ENCODE data around the gene MCUR1.
"Not testable (repeated sequence)": the region's sequence is repeated elsewhere in the genome, so short reads cannot be mapped to it uniquely, and the experiment has no call there.

The MCUR1 gene, protein sequence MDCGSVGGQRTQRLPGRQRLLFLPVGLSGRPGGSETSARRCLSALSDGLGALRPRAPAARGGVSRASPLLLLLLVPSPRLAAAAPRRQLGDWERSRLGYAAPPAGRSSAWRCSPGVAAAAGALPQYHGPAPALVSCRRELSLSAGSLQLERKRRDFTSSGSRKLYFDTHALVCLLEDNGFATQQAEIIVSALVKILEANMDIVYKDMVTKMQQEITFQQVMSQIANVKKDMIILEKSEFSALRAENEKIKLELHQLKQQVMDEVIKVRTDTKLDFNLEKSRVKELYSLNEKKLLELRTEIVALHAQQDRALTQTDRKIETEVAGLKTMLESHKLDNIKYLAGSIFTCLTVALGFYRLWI

DNA sequence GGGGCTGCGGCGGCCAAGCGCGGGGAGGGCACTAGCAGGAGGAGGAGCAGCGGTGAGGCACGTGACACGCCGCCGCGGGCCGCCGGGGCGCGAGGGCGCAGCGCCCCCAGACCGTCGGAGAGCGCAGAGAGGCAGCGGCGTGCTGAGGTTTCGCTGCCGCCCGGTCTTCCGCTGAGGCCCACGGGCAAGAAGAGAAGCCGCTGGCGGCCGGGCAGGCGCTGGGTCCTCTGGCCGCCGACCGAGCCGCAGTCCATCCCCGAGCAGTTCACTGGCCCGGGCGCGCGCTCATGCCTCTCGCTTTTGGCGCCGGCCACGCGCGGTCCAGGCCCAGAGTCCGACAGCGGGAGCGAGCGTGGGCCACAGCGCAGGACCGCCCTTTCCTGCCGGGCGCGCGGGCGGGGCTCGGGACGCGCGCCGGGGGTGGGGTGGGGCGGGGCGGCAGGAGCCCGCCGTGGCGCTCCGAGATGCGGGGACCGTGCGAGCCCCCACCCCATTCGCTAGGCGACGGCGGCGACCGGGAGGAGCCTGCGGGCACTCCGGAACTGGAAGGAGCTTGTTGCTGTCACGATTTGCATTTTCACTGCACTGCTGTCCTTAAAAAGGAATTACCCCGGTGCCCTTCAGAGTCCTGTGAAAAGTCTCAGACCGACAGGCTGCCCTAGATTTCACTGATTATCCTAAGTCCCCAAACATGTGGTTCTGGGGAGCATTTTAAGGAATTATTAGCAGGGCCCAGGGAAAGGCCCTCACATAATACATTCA lies at the start of gene MCUR1:
Gene MCUR1, minus strand, starts transcription at position 382 of the 762 bp plus-strand sequence. Its CDS starts 128 bp downstream, at position 254.
- in situ Hi-C loops (cut with MboI; ENCODE audit: low sequenced_read_pairs), result no loop called here

DNA sequence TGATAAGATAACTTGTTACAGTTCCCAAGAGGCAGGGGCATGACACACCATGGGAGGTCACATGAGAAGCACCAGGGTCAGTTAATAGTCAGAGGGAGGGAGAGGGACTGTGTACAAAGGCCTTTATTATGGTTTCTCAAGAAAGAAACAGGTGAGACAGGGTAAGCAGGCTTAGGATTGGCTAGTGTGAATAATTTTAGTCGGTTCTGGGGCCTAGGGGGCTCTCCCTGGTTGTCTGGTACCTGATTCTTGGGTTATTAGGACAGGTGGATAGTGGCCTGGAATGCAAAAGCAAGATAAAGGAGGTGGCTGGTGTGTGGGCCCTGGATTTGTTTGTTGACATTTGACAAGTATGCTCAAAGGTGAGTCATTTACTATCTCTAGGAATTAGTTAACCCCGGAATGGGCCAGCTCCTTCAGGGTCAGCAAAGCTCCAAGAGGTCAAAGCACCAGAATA lies 49.4 kb upstream of the MCUR1 start:
- in situ Hi-C loops (cut with MboI; ENCODE audit: low sequenced_read_pairs), result no loop called here

DNA sequence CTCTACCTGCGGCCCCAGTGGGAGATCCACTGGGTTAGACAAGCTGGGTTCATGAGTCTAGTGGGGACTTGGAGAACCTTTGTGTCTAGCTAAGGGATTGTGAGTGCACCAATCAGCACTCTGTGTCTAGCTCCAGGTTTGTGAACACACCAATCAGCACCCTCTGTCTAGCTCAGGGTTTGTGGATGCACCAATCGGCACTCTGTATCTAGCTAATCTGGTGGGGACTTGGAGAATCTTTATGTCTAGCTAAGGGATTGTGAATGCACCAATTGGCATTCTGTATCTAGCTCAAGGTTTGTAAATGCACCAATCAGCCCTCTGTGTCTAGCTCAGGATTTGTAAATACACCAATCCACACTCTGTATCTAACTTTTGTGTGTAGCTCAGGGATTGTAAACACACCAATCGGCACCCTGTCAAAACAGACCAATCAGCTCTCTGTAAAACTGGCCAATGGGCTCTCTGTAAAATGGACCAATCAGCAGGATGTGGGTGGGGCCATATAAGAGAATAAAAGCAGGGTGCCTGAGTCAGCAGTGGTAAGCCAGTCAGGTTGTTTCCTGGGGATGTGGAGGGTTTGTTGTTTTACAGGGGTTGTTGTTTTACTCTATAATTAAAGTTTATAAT lies 46.3 kb upstream of the MCUR1 start:
- in situ Hi-C loops (cut with MboI; ENCODE audit: low sequenced_read_pairs), result not testable (repeated sequence)

DNA sequence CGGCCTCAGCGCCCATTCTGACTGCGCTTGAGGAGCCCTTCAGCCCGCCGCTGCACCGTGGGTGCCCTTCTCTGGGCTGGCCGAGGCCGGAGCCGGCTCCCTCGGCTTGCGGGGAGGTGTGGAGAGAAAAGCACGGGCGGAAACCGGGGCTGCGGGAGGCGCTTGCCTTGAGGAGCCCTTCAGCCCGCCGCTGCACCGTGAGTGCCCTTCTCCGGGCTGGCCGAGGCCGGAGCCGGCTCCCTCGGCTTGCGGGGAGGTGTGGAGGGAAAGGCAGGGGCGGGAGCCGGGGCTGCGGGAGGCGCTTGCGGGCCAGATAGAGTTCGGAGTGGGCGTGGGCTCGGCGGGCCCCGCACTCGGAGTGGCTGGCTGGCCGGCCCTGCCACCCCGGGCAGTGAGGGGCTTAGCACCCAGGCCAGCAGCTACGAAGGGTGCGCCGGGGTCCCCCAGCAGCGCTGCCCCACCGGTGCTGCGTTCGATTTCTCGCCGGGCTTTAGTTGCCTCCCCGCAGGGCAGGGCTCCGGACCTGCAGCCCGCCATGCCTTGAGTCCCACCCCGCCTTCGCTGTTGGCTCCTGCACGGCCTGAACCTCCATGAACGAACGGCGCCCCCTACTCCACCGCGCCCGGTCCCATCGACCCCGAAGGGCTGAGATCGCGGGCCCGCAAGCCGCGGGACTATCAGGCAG lies 45.7 kb upstream of the MCUR1 start:
- in situ Hi-C loops (cut with MboI; ENCODE audit: low sequenced_read_pairs), result no loop called here

DNA sequence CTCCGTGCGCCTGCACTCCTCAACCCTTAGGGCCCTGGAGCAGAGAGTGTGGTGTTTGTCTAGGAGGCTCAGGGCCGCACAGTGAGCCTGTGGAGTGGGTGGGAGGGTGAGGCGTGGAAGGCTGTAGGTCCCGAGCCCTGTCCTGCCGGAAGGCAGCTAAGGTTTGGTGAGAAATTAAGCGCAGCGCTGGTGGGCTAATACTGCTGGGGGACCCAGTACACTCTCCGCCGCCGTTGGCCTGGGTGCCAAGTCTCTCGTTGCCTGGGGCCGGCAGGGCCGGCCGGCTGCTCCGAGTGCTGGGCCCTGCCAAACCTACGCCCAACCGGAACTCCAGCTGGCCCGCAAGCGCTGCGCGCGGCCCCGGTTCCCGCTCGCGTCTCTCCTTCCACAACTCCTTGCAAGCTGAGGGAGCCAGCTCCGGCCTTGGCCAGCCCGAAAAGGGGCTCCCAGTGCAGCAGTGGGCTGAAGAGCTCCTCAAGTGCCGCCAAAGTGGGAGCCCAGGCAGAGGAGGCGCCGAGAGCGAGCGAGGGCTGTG lies 40.4 kb upstream of the MCUR1 start:
- in situ Hi-C loops (cut with MboI; ENCODE audit: low sequenced_read_pairs), result no loop called here

DNA sequence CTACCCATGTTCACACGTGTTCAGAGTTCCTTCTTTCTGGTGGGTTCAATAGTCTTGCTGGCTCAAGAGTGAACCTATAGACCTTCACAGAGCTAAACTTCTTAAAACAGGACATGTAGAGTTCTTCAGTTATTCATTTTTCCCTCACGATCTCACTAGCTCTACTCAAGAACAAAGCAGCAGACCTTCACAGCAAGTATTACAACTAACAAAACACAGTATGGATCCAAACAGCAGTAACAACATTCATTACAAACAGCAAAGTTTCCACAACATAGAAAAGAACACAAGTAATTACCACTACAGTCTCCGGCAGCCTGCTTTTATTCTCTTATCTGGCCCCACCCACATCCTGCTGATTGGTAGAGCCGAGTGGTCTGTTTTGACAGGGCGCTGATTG lies 39.5 kb upstream of the MCUR1 start:
- in situ Hi-C loops (cut with MboI; ENCODE audit: low sequenced_read_pairs), result no loop called here

DNA sequence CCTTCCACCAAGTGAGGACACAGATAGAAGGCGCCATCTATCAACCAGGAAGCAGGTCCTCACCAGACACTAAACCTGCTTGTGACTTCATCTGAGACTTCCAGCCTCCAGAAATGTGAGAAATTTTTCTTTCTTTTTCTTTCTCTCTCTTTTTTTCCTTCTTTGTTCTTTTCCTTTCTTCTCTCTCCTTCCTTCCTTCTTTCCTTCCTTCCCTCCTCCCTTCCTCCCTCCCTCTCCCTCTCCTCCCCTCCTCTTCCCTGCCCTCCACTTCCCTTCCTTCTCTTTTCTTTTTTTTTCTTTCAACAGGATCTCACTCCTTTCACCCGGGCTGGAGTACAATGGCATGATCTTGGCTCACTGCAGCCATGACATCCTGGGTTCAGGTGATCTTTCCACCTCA lies 37.4 kb upstream of the MCUR1 start:
- in situ Hi-C loops (cut with MboI; ENCODE audit: low sequenced_read_pairs), result no loop called here

DNA sequence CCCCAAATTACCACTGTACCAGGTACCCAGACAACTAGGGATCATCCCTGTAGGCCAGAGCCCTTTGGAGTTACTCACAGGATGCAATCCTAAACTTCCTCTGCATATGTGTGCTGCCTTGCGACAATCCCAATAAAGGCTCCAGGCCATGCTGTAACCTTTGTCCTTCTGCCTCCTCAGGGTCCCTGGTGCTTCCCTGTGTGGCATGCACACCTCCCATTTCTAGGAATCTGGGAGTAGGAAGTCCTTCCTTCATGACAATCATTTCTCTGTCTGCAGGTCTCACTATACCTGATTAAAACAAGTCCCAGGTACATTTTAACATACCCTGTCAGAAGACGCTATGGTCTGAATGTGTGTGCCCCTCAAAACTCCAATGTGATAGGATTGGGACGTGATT lies 37.0 kb upstream of the MCUR1 start:
- in situ Hi-C loops (cut with MboI; ENCODE audit: low sequenced_read_pairs), result no loop called here

DNA sequence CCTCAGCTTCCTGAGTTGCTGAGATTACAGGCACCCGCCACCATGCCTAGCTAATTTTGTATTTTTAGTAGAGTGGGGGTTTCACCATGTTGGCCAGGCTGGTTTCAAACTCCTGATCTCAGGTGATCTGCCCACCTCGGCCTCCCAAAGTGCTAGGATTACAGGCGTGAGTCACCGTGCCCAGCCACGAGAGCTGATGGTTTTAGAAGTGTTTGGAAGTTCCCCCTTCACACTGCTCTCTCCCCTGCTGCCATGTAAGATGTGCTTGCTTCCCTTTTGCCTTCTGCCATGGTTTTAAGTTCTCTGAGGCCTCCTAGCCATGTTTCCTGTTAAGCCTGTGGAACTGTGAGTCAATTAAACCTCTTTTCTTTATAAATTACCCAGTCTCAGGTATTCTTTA lies 36.3 kb upstream of the MCUR1 start:
- in situ Hi-C loops (cut with MboI; ENCODE audit: low sequenced_read_pairs), result not testable (repeated sequence)

DNA sequence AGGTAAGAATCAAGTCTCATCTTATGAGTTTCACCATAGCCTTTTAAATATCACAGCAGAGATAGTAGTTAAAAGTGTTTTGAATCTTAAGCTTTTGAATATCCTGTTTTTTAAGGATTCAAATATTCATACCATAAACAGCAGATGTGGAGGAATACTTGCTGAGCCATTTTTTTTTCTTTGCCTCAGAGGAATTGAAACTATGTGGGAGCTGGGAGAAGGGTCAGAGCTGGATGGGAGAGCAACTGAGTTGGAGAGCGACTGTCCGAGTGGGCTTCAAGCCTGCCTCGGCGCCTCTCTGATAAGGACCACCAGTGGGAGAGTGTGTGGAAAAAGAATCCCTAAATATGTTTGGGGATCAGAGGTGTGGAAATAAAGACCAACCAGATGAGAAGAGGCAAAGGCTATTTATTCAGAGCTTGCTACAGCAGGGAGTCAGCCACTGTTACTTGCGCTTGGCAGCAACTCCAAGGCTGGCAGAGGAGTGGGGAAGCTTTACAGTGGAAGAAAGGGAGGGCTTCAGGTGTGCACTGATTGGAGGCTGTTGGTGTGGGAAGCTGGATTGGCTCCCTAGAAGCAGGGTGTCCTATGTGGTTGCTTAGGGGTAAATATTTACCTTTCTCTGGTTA lies 34.3 kb upstream of the MCUR1 start:
- in situ Hi-C loops (cut with MboI; ENCODE audit: low sequenced_read_pairs), result no loop called here

DNA sequence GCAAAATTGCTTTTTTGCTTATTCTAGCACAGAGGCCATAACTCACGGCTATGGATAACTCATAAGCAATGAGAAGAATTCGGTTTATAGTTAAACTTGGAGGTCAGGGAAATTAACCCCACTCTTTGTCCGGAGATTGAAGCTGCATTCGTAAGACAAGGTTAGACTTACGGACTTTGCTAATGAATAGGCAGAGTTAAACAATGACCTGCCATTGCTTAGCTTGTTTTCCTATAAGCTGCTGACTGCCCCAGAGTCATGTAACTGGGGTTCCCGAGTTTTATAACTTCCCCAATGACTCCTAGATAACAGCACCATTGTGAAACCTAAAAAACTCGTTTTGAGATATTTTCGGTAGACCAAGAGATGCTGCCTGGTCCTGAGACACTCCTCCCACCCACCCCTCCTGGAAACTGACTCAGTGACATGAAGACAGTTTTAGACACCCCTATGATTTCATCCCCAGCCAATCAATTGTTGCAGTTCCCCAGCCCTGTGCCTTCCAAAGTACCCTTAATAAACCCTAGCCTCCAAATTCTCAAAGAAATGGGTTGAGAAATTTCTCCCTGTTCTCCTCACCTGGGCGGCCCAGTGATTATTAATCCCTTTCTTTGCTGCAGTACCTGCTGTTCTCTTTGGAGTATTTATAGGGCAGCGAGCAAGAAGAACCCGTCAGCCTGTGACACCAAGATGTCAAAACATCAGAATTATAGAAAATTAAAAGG lies 33.1 kb upstream of the MCUR1 start:
- in situ Hi-C loops (cut with MboI; ENCODE audit: low sequenced_read_pairs), result no loop called here

DNA sequence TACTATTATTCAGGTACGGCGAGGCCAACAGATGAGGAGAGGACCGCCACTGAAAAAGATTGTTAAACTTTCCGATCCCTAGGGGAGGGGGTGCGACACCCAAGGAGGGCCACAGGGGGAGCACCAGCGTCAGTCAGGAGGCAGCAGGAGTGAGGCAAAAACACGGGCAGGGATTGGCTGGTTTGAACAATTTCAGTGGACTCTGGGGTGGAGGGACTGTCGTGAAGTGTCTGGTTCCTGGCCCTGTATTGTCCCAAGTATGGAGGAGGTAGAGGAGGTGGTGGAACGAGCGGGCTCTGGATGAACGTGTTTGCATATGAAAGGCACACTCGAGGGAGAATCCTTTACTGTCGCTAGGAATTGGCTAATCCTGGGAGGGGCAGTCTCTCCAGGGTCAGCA lies 32.5 kb upstream of the MCUR1 start:
- in situ Hi-C loops (cut with MboI; ENCODE audit: low sequenced_read_pairs), result no loop called here

DNA sequence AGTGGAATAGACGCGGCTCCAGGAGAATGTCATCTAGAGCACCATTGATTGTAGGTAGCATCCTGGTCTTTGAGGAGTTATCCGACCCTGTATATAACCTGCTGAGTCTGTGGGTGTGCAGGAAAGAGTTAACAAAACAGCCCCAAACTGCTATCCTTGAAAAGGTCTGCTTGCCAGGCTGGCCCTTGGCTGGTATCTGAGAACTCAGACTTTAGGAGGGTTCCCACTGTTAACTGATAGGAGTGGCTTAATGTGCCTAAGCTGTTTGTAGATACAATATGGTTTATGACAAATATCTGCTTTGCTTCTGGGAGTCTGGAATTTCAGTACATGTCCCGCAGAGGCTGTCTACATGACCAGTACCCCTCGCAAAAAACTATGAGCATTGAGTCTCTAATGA lies 27.6 kb upstream of the MCUR1 start:
- in situ Hi-C loops (cut with MboI; ENCODE audit: low sequenced_read_pairs), result no loop called here

DNA sequence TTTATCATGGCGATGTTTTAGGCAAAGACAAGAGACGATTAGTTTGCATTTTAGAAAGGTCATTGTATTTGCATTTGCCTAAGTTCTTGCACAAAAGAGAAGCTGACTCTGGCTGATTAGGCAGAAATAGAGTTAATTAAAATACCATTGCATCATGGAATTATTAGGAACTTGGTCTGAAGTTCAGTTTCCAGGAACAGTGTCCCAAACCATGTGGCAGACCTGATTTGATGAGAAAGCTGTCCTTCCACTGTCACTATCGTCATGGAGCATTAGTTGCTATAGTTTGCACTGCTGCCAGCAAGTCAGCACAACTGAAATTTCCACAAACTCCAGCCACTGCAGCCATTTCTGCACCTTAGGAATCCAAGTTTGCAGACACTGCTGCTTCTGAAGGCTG lies 24.3 kb upstream of the MCUR1 start:
- in situ Hi-C loops (cut with MboI; ENCODE audit: low sequenced_read_pairs), result no loop called here

DNA sequence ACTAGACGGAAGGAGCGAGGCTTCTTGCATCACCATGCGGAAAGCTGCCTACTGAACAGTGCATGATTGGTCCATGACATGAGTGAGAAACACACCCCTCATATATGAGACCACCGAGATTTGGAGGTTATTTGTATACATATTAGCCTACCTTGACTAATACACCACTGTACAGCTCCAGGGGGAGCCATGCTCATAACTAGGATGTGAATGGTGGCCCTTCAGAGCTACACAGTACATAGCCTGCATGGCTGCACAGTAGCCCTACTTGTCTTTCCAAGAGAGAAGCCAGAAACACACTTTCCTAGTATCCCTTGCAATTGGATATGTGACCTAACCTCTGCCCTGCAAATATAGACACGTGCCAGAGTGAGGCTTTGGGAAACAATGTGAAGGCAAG lies 21.8 kb upstream of the MCUR1 start:
- in situ Hi-C loops (cut with MboI; ENCODE audit: low sequenced_read_pairs), result no loop called here

DNA sequence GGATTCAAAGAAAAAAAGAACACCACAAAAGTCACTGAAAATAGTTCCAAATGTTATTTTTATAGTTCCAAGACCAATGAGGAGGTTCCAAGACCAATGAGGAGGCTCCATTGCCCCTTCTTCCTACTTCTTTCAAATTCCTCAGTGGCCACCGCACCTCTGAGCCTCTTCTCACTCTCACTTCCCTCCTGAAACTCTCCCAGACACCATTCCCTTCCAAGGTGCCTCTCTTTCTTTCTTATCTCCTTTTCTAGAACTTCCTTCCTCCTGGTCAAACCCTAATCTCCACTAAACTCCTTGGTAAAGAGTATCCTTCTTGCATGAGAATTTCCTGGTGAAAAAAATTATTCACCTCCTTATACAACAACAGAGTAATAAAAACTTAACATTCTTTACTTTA lies 20.4 kb upstream of the MCUR1 start:
- in situ Hi-C loops (cut with MboI; ENCODE audit: low sequenced_read_pairs), result no loop called here

DNA sequence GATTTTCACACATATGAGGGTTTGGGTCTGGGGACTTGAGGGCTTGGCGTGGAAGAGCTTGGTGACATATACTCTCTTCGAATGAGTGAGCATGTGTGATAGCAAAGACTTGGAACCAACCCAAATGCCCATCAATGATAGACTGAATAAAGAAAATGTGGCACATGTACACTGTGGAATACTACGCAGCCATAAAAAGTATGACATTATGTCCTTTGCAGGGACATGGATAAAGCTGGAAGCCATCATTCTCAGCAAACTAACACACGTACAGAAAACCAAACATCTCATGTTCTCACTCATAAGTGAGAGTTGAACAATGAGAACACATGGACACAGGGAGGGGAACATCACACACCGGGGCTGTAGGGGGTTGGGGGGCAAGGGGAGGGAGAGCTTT lies 19.7 kb upstream of the MCUR1 start:
- in situ Hi-C loops (cut with MboI; ENCODE audit: low sequenced_read_pairs), result not testable (repeated sequence)

DNA sequence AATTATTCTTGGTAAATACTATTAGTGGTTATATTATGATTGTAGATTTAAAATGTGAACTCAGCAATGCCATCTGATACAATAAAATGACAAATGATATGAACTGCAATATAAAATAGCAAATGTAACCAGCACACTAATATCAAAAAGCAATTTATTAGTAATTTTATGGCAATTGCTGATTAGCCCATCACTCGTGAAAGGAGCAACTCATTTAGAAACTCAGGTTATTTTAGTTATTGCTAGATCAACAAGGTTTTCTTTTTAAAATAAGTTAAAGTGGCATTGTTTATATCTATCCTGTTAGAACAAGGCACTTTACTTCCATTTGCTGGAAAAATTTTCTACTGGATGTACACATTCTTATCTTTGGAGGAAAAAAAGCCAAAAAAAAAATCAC lies 18.4 kb upstream of the MCUR1 start:
- in situ Hi-C loops (cut with MboI; ENCODE audit: low sequenced_read_pairs), result no loop called here

DNA sequence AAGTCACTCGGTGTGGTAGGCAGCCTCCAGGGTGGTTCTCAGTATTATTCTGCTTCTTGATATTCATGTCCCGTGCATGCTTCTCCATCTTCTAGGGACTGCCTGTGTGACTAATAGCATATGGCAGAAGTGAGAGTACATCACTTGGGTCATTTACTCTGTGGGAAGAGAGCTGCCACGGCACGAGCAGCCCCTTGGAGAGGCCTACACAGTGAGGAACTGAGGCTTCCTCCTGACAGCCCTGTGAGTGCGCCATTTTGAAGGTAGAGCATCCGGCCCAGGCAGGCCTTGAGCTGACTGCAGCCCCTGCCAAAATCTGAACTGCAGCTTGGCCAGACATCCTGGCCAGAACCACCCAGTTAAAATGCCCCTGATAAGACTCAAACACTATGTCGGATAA lies 17.3 kb upstream of the MCUR1 start:
- in situ Hi-C loops (cut with MboI; ENCODE audit: low sequenced_read_pairs), result no loop called here

DNA sequence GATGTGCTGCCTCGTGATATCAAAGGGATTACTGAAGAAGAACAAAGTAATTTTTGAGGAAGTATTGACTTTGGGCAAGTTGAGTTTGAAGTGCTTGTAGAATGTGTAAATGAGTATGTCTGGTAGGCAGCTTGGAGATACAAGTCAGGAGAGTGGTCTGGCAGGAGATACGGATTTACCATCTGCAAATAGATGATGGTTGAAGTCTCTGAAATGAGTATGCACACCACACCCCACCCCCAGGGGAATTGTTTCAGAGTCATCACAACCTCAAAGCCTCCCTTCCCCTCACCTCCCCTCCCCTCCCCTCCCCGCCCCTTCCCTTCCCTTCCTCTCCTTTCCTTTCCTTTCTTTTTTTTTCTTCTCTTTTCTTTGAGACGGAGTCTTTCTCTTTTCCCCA lies 16.4 kb upstream of the MCUR1 start:
- in situ Hi-C loops (cut with MboI; ENCODE audit: low sequenced_read_pairs), result no loop called here
